Measurements from ENCODE around the gene CBX4. TPM values are rescaled to one million over a fixed set of nuclear protein-coding genes. Genes with fewer than 3 reads are reported as not detected.

The CBX4 gene
- total RNA-seq, 1 experiment from 2014 or later, result 53.5 TPM

DNA sequence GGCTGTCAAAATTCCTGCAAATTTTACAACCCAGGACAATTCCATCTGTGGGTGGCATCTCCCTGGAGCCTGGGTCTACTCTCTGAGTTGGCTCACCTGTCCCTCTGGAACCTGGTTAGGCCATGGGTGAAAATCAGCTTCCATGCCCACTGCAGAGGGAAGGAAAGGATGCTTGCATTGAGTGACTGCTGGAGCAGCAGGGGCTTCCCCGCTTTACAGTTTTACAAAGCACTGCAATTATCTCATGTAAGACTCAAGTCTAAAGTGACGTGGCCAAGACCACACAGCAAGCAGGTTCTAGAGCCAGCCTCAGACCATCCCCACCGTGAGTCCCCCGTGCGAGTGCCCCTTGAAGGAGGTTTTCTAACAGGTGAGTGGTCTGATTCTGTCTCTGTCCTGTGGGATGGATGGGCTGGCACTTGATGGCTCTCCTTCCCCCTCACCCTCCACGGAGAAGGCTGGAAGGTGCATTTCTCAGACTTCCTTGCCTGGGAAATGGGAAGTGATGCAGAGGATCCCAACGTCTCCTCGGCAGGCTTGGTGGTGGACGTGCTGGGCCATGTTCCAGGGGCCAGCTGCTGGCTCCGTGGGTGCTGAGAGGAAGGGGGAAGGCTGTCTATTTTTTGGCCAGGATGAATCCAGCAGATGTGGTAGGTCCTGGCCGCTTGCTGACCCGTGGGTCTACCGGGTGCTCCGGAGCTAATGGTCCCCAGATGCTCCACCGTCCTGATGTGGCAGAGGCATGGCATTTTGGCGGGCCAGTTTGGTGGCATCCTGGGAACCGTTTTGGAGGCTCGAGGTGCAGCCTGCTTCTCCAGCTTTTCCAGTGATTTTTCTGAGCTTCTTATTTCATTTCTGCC, 26.3 kb upstream of the CBX4 start:
- CTCF ChIA-PET, result no interaction called here
- ATAC-seq, result no peak

DNA sequence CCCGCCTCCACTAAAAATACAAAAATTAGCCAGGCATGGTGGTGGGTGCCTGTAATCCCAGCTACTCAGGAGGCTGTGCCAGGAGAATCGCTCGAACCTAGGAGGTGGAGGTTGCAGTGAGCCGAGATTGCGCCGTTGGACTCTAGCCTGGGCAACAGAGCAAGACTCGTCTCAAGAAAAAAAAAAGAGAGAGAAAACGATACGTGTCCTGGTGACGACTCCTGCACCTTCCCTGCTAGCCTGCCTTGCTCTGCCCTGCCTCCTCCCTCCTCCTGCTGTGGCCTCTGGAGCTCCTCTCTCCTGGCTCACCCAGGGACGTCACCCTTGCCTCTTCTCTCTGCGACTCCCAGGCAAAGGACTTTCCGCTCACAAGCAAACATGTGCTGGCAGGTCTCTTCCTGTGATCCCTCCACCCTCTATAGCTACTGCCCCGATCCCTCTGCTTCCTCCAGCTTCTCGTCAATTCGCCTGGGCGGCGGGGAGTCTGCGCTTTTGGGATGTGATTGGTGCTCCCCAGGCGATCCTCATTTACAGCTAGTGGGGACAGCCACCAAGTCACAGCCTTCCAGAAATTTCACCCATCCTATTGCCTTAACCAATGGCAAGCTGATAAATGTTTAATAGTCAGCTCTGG, 25.5 kb upstream of the CBX4 start:
- no TSS peak for BruUV-seq (replicated peaks)
- H4K20me1 ChIP-seq (ENCODE audit: low read length), result no peaks in the 10 kb centered on the region
- no peak overlapping the region for H3K4me2 ChIP-seq (ENCODE audit: low read length)
- H3F3A ChIP-seq (ENCODE audit: low read length, unreplicated experiment), result no peaks in the 10 kb centered on the region
- H3K4me3 ChIP-seq (ENCODE audit: low read length), result no peak overlapping the region
- TF ChIP-seq EZH2 (IDR thresholded peaks at IDR 0.05; ENCODE audit: low read length, unreplicated experiment) (no peak), EZH2phosphoT487 (IDR thresholded peaks at IDR 0.05; ENCODE audit: borderline replicate concordance, low read length) (no peak)
- TF ChIP-seq, protein P1, sequence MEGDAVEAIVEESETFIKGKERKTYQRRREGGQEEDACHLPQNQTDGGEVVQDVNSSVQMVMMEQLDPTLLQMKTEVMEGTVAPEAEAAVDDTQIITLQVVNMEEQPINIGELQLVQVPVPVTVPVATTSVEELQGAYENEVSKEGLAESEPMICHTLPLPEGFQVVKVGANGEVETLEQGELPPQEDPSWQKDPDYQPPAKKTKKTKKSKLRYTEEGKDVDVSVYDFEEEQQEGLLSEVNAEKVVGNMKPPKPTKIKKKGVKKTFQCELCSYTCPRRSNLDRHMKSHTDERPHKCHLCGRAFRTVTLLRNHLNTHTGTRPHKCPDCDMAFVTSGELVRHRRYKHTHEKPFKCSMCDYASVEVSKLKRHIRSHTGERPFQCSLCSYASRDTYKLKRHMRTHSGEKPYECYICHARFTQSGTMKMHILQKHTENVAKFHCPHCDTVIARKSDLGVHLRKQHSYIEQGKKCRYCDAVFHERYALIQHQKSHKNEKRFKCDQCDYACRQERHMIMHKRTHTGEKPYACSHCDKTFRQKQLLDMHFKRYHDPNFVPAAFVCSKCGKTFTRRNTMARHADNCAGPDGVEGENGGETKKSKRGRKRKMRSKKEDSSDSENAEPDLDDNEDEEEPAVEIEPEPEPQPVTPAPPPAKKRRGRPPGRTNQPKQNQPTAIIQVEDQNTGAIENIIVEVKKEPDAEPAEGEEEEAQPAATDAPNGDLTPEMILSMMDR (conservative IDR thresholded peaks at IDR 0.05; ENCODE audit: low read depth, low read length), result no peak
- no peaks in the 10 kb centered on the region for H3K9me2 ChIP-seq (replicated peaks; ENCODE audit: low read length)
- H3K9me3 ChIP-seq (ENCODE audit: low read length), result no peaks in the 10 kb centered on the region
- ChIA-PET CTCF (no interaction called here), POLR2A (ENCODE audit: unreplicated experiment) (no interaction called here)
- no peak for ATAC-seq
- DNase-seq, result no peak
- no peak overlapping the region for H3K27ac ChIP-seq (ENCODE audit: low read length)
- H3K36me3 ChIP-seq (ENCODE audit: low read depth, low read length), result no peaks in the 10 kb centered on the region
- H3K79me2 ChIP-seq (ENCODE audit: low read length), result no peaks in the 10 kb centered on the region
- intact Hi-C loops (cut with micrococcal nuclease), result no loop called here
- peaks cover 18% of the 10 kb centered on the region; the same call in 1 of the 2 replicates for H3K27me3 ChIP-seq (ENCODE audit: low read length)
- no peak overlapping the region for H2AFZ ChIP-seq (ENCODE audit: low read length)
- no peak overlapping the region for H3K9ac ChIP-seq (ENCODE audit: low read length)
- H3K4me1 ChIP-seq (ENCODE audit: insufficient read depth, low read length), result no peaks in the 10 kb centered on the region

More for the DNA sequence above, 26.3 kb upstream of the CBX4 start:
- no peak for DNase-seq
- intact Hi-C loops (cut with micrococcal nuclease), result no loop called here
- H3K79me2 ChIP-seq (ENCODE audit: low read length), result no peaks in the 10 kb centered on the region
- H3K4me3 ChIP-seq (ENCODE audit: low read length), result no peak overlapping the region
- no peak overlapping the region for H3K27ac ChIP-seq (ENCODE audit: low read length)
- POLR2A ChIA-PET (ENCODE audit: unreplicated experiment), result interaction anchor here (0.6 kb wide), 1 partner anchor 26 kb away, joined by 5 read pairs; the partner anchor contains the start of gene CBX4
- no peak overlapping the region for H3K9ac ChIP-seq (ENCODE audit: low read length)
- H3K9me2 ChIP-seq (replicated peaks; ENCODE audit: low read length), result no peaks in the 10 kb centered on the region
- no peaks in the 10 kb centered on the region for H3K36me3 ChIP-seq (ENCODE audit: low read depth, low read length)
- BruUV-seq (replicated peaks), result no TSS peak
- no peaks in the 10 kb centered on the region for H3K4me1 ChIP-seq (ENCODE audit: insufficient read depth, low read length)
- H3K27me3 ChIP-seq (ENCODE audit: low read length), result peaks cover 18% of the 10 kb centered on the region; the same call in 1 of the 2 replicates
- H3F3A ChIP-seq (ENCODE audit: low read length, unreplicated experiment), result no peaks in the 10 kb centered on the region
- H3K9me3 ChIP-seq (ENCODE audit: low read length), result no peaks in the 10 kb centered on the region
- no peaks in the 10 kb centered on the region for H4K20me1 ChIP-seq (ENCODE audit: low read length)
- H2AFZ ChIP-seq (ENCODE audit: low read length), result no peak overlapping the region
- H3K4me2 ChIP-seq (ENCODE audit: low read length), result no peak overlapping the region
- TF ChIP-seq, protein P1 (conservative IDR thresholded peaks at IDR 0.05; ENCODE audit: low read depth, low read length), result no peak

DNA sequence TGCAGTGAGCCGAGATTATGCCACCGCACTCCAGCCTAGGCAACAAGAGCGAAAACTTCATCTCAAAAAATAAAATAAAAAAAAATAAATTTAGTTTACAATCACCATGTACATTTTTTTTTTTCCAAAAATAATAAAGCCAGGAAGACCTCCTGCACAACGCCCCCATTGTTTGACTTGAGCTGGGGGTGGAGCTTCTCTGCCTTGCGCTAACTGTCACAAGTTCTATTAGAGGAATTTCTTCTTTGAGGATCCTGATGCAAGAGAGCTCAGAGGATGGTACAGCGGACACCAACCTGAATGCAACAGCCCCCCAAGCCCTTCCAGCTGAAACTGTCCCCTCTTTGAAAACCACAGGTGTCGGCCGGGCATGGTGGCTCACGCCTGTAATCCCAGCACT, 24.9 kb upstream of the CBX4 start:
- Histone ChIP-seq H3K9me3 (ENCODE audit: low read length) (no peaks in the 10 kb centered on the region), H3F3A (ENCODE audit: low read length, unreplicated experiment) (no peaks in the 10 kb centered on the region), H3K4me2 (ENCODE audit: low read length) (no peak overlapping the region), H3K9me2 (replicated peaks; ENCODE audit: low read length) (no peaks in the 10 kb centered on the region), H2AFZ (ENCODE audit: low read length) (no peak overlapping the region), H3K27me3 (ENCODE audit: low read length) (peaks cover 18% of the 10 kb centered on the region; the same call in 1 of the 2 replicates), H3K36me3 (ENCODE audit: low read depth, low read length) (no peaks in the 10 kb centered on the region), H3K27ac (ENCODE audit: low read length) (no peak overlapping the region), H4K20me1 (ENCODE audit: low read length) (no peaks in the 10 kb centered on the region), H3K4me3 (ENCODE audit: low read length) (no peak overlapping the region), H3K79me2 (ENCODE audit: low read length) (no peaks in the 10 kb centered on the region), H3K9ac (ENCODE audit: low read length) (no peak overlapping the region), H3K4me1 (ENCODE audit: insufficient read depth, low read length) (no peaks in the 10 kb centered on the region)
- no peak for ATAC-seq
- intact Hi-C loops (cut with micrococcal nuclease), result no loop called here
- CTCF ChIA-PET, result no interaction called here
- BruUV-seq (replicated peaks), result no TSS peak
- DNase-seq, result no peak
- no peak for TF ChIP-seq EZH2phosphoT487 (IDR thresholded peaks at IDR 0.05; ENCODE audit: borderline replicate concordance, low read length)
- TF ChIP-seq, protein P1 (conservative IDR thresholded peaks at IDR 0.05; ENCODE audit: low read depth, low read length), result no peak
- no peak for TF ChIP-seq EZH2 (IDR thresholded peaks at IDR 0.05; ENCODE audit: low read length, unreplicated experiment)
- POLR2A ChIA-PET (ENCODE audit: unreplicated experiment), result no interaction called here

All from PC-3 (cell line).